Stimulated activated CD8-positive, alpha-beta memory T cell treated with anti-CD3 and anti-CD28 coated beads, Interleukin-7, amount 100 ng/mL, for 24 hours (primary cell): ENCODE data around the gene YPEL1.

Experiments used
- DNase-seq: peaks from one replicate; pipeline ENCODE4 v3.0.0-alpha.2; 2020; ENCODE audit warnings: low read depth

The YPEL1 gene

DNA sequence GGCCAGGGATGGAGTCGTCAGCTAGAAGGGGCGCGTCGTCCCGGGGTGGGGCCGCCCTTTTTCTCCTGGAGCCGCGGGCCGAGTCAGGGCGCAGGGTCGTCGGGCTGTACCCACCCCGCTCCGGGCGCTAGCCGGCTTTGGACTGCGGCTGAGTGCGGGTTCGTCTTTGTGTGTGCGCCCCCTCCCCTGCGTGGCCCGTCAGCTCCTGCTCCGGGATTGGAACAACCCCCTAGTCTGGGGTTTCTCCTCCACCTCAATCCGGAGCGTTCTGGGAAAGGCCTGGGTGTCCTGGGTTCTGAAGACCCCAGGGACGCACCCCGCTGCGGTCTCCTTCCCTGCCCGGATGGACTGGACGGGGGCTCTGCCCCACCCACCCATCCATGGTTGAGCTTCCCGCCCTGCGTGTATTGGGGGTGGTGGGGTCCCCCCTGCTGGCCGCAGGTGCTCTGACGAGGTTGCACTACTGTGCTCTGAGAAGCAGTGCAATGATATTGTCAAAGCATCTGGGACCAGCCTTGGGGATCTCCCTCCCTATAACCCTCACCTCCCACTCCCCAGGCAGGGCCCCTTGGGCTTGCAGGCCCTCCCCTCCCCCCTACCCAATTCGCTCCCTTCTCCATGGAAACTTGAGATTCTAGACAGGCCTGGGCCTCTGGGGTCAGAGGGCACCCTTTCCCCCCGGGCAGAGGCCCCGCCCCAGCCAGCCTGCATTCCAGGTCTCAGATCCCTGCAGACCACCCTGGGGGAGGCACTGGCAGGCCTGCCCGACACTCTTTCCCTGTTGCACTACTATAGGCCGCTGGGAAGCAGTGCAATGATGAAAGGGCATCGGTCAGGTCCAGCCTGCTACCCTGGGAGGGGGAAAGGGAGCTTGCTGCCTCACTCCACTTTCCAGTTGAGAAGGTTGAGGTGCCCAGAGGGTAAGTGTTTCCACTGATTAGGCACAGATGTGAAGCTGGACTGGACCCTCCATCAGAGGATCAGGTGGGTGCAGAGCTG is 82.7 kb downstream of the YPEL1 start:
- DNase-seq, result no peak

GRCh38 chr22:21652010-21652546 is 83.5 kb downstream of the YPEL1 start:
- peak; percentile 76 for DNase-seq

DNA sequence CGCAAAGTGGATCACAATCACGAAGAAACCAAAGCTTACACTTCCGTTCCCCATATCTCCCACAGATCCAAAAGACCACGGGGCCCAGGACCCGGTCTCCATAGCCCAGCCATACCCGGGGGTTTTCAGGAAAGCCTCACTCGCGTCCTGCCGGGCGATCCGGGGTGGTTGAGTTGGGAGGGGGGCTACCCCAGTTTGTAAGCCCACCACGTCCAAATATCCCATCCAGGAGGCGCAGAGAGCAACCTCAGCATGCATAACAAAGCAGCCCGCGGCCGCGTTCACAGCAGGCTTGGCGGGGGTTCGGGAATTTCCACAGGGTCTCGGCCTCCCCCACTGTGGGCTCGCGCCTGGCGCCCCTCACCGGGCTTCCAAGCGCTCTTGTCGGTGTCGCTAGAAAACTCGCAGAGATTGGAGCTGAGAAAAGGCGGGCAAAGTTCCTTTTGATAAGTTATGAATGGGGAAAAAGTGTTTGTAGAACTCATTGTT is 84.0 kb downstream of the YPEL1 start:
- no peak for DNase-seq

- no peak for DNase-seq
Measured at GRCh38 chr22:21650823-21651520, 84.6 kb downstream of the YPEL1 start.

GRCh38 chr22:21650280-21650679 is 85.3 kb downstream of the YPEL1 start:
- DNase-seq, result no peak
